ENCODE results near the gene KAT2A.

Gene KAT2A

DNA sequence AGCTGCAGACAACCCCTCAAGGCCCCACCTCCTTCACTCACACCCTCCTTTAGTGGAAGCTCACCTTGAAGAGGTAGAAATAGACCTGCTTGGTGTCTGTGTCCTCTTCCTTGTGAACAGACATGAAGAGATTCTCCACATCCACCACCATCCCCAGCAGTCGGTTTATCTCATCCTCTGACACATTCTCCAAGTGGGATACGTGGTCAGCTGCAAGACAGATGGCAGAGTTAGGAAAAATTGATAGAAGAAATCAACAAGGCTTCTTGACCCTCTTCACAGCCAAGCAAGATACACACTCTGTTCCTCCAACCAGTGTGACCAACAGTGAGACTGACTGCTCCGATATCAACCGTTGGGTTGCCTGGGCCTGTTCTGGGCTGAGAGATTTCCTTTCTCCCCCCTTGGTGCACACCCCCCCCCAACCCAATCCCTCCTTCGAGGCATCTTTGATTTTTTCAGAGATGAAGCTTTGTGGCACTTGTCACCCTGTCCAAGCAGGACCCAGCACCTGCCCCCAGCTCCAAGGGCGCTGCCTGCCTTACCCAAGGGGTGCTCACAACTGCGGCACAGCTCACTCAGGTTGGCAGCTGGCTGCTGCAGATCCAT, 902 bp downstream of the KAT2A start:
- TF ChIP-seq, protein P1, sequence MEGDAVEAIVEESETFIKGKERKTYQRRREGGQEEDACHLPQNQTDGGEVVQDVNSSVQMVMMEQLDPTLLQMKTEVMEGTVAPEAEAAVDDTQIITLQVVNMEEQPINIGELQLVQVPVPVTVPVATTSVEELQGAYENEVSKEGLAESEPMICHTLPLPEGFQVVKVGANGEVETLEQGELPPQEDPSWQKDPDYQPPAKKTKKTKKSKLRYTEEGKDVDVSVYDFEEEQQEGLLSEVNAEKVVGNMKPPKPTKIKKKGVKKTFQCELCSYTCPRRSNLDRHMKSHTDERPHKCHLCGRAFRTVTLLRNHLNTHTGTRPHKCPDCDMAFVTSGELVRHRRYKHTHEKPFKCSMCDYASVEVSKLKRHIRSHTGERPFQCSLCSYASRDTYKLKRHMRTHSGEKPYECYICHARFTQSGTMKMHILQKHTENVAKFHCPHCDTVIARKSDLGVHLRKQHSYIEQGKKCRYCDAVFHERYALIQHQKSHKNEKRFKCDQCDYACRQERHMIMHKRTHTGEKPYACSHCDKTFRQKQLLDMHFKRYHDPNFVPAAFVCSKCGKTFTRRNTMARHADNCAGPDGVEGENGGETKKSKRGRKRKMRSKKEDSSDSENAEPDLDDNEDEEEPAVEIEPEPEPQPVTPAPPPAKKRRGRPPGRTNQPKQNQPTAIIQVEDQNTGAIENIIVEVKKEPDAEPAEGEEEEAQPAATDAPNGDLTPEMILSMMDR (IDR thresholded peaks at IDR 0.05; ENCODE audit: borderline replicate concordance, control extremely low read depth, extremely low read depth, insufficient read depth, missing control alignments): no peak
- no peak for DNase-seq (ENCODE audit: low spot score)
- in situ Hi-C loops (cut with MboI; ENCODE audit: low sequenced_read_pairs, unreplicated experiment): no loop called here

DNA sequence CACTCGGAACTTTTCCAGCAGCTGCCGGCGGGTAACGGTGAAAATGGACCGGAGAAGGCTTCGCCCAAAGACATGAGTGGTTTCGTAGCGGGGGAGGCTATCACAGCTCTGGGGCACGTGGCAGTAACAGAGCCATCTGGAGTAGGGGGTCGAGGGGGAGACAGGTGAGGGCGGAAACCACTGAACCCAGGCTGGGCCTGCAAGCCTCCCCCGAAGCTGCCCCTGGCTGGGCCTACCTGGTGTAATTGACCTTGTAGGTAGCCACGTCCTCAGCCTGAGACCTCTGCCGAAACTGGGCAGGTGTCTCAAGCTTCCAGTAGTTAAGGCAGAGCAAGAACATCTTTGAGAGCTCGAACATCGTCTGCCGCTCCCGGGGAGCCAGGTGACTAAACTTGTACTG, 1.9 kb downstream of the KAT2A start:
- TF ChIP-seq, protein P1 (IDR thresholded peaks at IDR 0.05; ENCODE audit: borderline replicate concordance, control extremely low read depth, extremely low read depth, insufficient read depth, missing control alignments): no peak
- no peak for DNase-seq (ENCODE audit: low spot score)
- in situ Hi-C loops (cut with MboI; ENCODE audit: low sequenced_read_pairs, unreplicated experiment): loop anchor here (10.0 kb wide), 1 partner anchor 154 kb away; the partner anchor contains the start of gene CNP

DNA sequence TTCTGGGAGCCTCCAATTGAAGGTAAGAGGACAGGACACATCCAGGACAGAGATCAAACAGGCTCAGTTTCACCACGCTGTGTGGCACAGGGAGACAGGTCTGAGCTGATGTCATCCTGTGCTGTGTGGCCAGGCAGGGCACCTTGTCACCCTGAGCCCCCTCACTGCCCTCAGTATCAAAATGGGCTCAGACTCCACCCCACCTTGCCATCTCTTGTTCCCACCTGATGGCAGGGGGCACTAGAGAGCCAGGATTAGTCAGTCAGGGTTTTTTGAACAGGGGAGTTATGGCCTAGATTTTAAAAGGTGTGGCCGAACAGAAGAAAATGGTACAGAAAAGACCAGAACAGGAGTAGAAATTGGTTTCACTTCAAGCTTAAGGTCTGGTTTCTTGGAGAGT, 2.6 kb downstream of the KAT2A start:
- in situ Hi-C loops (cut with MboI; ENCODE audit: low sequenced_read_pairs, unreplicated experiment): loop anchor here (10.0 kb wide), 1 partner anchor 154 kb away; the partner anchor contains the start of gene CNP
- peak; percentile 67 for DNase-seq (ENCODE audit: low spot score)
- TF ChIP-seq, protein P1 (IDR thresholded peaks at IDR 0.05; ENCODE audit: borderline replicate concordance, control extremely low read depth, extremely low read depth, insufficient read depth, missing control alignments): peak; percentile 47

DNA sequence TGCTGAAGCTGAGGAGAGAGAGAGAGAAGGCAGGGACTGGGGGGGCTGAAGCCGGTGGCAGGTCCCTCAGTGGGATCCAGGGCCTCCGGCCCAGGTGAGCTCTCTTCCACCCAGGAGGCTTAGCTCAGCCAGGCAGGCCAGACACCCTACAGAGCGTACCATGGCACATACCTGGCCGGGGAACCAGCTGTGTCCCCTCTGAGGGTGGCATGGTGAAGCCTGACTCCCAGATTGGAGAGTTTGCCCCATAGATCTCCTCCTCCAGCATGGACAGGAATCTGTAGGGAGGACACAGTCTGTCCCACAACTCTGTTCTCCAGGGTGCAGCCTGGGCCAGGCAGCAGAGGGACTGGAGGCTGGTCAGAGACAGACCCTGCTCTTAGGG, 3.0 kb downstream of the KAT2A start:
- TF ChIP-seq, protein P1 (IDR thresholded peaks at IDR 0.05; ENCODE audit: borderline replicate concordance, control extremely low read depth, extremely low read depth, insufficient read depth, missing control alignments): no peak
- in situ Hi-C loops (cut with MboI; ENCODE audit: low sequenced_read_pairs, unreplicated experiment): loop anchor here (10.0 kb wide), 1 partner anchor 153 kb away; the partner anchor contains the start of gene CNP
- DNase-seq (ENCODE audit: low spot score): no peak

DNA sequence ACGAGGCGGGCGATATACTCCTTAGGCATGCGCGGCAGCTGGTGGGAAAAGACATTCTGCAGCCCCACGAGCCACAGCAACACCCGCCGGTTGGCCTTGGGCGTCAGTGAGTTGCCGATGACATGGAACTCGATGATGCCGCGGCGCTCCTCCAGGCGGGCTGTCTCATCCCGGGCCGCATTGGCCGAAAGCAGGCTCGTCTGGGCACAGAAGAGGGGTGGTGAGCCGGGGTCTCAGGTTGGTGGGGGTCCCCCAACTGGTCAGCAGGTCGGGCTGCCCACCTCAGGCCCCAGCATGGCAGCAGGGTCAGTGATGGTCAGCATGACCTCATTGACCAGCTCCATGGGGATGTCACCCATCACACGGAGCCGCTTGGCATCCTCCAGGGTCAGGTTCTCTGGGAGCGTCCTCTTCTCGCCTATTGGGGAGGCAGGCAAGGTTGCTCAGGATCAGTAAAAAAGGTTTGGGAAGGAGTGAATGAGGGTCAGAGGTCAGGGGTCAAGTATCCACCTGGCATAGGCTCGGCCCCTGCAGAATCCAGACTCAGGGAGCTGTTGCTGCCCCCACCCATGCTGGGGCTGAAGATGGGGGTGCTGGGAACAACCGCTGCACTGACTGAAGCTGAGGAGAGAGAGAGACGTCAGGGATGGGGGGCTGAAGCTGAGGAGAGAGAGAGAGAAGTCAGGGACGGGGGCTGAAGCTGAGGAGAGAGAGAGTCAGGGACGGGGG, 3.6 kb downstream of the KAT2A start:
- in situ Hi-C loops (cut with MboI; ENCODE audit: low sequenced_read_pairs, unreplicated experiment): loop anchor here (10.0 kb wide), 1 partner anchor 153 kb away; the partner anchor contains the start of gene CNP
- DNase-seq (ENCODE audit: low spot score): no peak
- TF ChIP-seq, protein P1 (IDR thresholded peaks at IDR 0.05; ENCODE audit: borderline replicate concordance, control extremely low read depth, extremely low read depth, insufficient read depth, missing control alignments): no peak

DNA sequence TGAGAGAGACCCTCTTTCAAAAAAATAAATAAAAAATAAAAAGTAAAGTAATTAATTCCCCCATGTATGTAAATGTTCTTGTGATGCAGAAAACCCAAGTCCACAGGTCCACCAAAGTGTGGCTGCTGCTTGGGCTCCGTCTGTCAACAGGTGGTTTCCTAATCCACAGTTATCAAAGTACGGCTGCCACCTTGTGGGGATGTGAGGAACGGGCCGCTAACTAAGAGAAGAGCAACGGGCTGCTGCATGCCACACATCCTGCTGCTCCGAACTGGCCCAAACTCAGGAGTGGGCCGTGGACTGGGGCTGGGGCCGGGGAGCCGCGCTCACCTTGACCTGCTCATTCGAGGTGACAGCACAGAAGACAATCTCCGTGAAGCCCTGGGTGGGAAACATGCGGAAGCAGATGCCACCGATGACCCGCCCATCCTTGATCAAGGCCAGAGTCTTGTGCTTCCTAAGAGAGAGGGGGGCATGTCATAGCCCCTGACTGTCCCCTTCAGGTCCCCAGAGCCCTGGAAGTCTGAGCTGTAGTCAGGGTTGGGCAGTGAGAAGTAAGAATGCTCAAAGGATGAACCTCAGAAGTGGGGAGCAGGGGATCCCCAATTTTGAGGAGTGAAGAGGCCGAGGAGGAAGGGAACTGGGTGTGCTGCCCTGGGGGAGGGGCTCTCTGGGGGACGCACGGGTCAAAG, 4.3 kb downstream of the KAT2A start:
- TF ChIP-seq, protein P1 (IDR thresholded peaks at IDR 0.05; ENCODE audit: borderline replicate concordance, control extremely low read depth, extremely low read depth, insufficient read depth, missing control alignments): peak; percentile 89
- DNase-seq (ENCODE audit: low spot score): peak; percentile 87
- in situ Hi-C loops (cut with MboI; ENCODE audit: low sequenced_read_pairs, unreplicated experiment): loop anchor here (10.0 kb wide), 1 partner anchor 152 kb away; the partner anchor contains the start of gene CNP

Measured in GM13976 (cell line).